ENCODE data around the gene ARL13B. TPM values are rescaled to one million over a fixed set of nuclear protein-coding genes. Genes with fewer than 3 reads are reported as not detected.

The ARL13B gene
- total and polyA plus RNA-seq, 2 of the 8 experiments (the other 6 are each of a cell fraction or from before 2014, with no cell fraction given): 1.5 to 12.7 TPM

DNA sequence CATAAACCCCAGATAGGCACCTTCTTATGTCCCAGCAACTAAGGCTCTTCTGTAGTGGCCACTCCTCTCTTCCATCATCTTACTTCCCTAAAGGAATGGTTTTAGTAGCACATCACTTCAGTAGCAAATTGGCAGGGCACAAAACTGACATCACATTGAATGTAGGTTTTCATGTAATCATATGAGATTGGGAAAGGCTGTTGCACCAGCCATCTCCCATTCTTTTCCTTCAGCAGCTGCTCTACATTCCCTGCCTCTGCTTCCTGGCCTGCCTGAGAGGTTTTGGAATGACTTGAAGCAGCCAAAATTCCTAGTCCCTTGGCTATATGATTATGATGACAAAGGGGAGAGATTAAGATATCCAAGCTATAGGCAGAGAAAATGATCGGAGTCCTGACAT is 119.4 kb downstream of the ARL13B start:
- no peak overlapping the region for H3K56ac ChIP-seq (replicated peaks; ENCODE audit: insufficient read length, low read depth, low read length)
- H3K23ac ChIP-seq (ENCODE audit: insufficient read length): no peak overlapping the region
- no peak overlapping the region for H3K18ac ChIP-seq (ENCODE audit: extremely low read depth, low read length)
- no peak overlapping the region for H3K14ac ChIP-seq (ENCODE audit: insufficient read length)
- H3K79me1 ChIP-seq (ENCODE audit: low read depth, low read length): no peaks in the 10 kb centered on the region
- H2AK5ac ChIP-seq (ENCODE audit: low read depth, low read length): no peak overlapping the region
- no peak for DNase-seq (ENCODE audit: low read depth in 1 of 2, low spot score in 2 of 2)
- H4K91ac ChIP-seq (replicated peaks; ENCODE audit: insufficient read length, low read length): no peak overlapping the region
- no peak overlapping the region for H4K8ac ChIP-seq (ENCODE audit: extremely low read depth, insufficient read depth, low read length)
- H3K79me2 ChIP-seq (ENCODE audit: control insufficient read depth in 1 of 2, insufficient read depth in 2 of 2, low read length in 2 of 2): no peaks in the 10 kb centered on the region
- POLR2A ChIA-PET (ENCODE audit: partially characterized antibody): no interaction called here
- no peak overlapping the region for H3K27ac ChIP-seq (ENCODE audit: low read depth, low read length)
- no peaks in the 10 kb centered on the region for H4K20me1 ChIP-seq (replicated peaks in 1 of 2; ENCODE audit: control insufficient read depth in 1 of 2, insufficient read depth in 2 of 2, low read length in 2 of 2)
- H3K4me3 ChIP-seq (ENCODE audit: extremely low read depth in 1 of 4, insufficient read depth in 2 of 4, low read depth in 3 of 4, low read length in 4 of 4): no peak overlapping the region
- H3K4me2 ChIP-seq (ENCODE audit: insufficient read depth in 1 of 2, low read depth in 2 of 2, low read length in 2 of 2): no peak overlapping the region
- H2BK15ac ChIP-seq (ENCODE audit: low read length): no peak overlapping the region
- no peak overlapping the region for H2BK5ac ChIP-seq (ENCODE audit: low read depth, low read length)
- H2BK12ac ChIP-seq (ENCODE audit: low read depth, low read length): no peak overlapping the region
- no peak overlapping the region for H2AFZ ChIP-seq (ENCODE audit: low read length)
- no peaks in the 10 kb centered on the region for H3K23me2 ChIP-seq (ENCODE audit: low read depth, low read length)
- H3K27me3 ChIP-seq (replicated peaks in 1 of 4; ENCODE audit: control insufficient read depth in 3 of 4, extremely low read depth in 1 of 4, insufficient read depth in 3 of 4, low read length in 3 of 4): no peaks in the 10 kb centered on the region
- H3K4me1 ChIP-seq (replicated peaks in 1 of 4; ENCODE audit: control insufficient read depth in 3 of 4, insufficient read depth in 4 of 4, low read length in 3 of 4): no peaks in the 10 kb centered on the region
- CTCF ChIA-PET (ENCODE audit: partially characterized antibody): no interaction called here
- no peak overlapping the region for H2BK120ac ChIP-seq (replicated peaks; ENCODE audit: low read depth, low read length)
- no peaks in the 10 kb centered on the region for H3K9me3 ChIP-seq (ENCODE audit: insufficient read depth in 2 of 2, low read depth in 1 of 2, low read length in 1 of 2)
- H4K5ac ChIP-seq (ENCODE audit: insufficient read length, low read depth, low read length): no peak overlapping the region
- no peak overlapping the region for H3K4ac ChIP-seq (replicated peaks; ENCODE audit: insufficient read length, low read depth, low read length)
- WGBS, 2 experiments (ENCODE audit: extremely low coverage in 1 of 2, insufficient coverage in 1 of 2, insufficient read length in 1 of 2, insufficient replicate concordance in 2 of 2, low coverage in 1 of 2, low lambda C conversion rate in 2 of 2, missing lambda C conversion rate in 1 of 2): 93% methylated on average over 1 of the region's 1 CpG; no CpG with 5 or more reads in 1 of the 2 experiments
- H3K9ac ChIP-seq (replicated peaks in 1 of 4; ENCODE audit: extremely low read depth in 1 of 4, low read depth in 3 of 4, low read length in 3 of 4): no peak overlapping the region
- peaks cover 0 to 5% (median 3%) of the 10 kb centered on the region in 4 experiments; a peak in 4 of 8 replicates for H3K36me3 ChIP-seq (ENCODE audit: control insufficient read depth in 2 of 4, insufficient read depth in 4 of 4, low read length in 3 of 4)
- H2BK20ac ChIP-seq (ENCODE audit: low read length): no peak overlapping the region
- no peak for TF ChIP-seq CEBPB (IDR thresholded peaks at IDR 0.05; ENCODE audit: low read depth, low read length)
- TF ChIP-seq, protein P1, sequence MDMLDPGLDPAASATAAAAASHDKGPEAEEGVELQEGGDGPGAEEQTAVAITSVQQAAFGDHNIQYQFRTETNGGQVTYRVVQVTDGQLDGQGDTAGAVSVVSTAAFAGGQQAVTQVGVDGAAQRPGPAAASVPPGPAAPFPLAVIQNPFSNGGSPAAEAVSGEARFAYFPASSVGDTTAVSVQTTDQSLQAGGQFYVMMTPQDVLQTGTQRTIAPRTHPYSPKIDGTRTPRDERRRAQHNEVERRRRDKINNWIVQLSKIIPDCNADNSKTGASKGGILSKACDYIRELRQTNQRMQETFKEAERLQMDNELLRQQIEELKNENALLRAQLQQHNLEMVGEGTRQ (IDR thresholded peaks at IDR 0.05; ENCODE audit: low read length): no peak
- TF ChIP-seq KDM4A (IDR thresholded peaks at IDR 0.05; ENCODE audit: low read depth, low read length, severe bottlenecking): no peak
- TF ChIP-seq, protein P2, sequence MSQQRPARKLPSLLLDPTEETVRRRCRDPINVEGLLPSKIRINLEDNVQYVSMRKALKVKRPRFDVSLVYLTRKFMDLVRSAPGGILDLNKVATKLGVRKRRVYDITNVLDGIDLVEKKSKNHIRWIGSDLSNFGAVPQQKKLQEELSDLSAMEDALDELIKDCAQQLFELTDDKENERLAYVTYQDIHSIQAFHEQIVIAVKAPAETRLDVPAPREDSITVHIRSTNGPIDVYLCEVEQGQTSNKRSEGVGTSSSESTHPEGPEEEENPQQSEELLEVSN (IDR thresholded peaks at IDR 0.05): no peak
- TF ChIP-seq HDAC6 (IDR thresholded peaks at IDR 0.05; ENCODE audit: low read depth, low read length): no peak
- TF ChIP-seq BCL11A (IDR thresholded peaks at IDR 0.05; ENCODE audit: low read depth in 2 of 2, low read length in 2 of 2): no peak
- TF ChIP-seq CTBP2 (IDR thresholded peaks at IDR 0.05; ENCODE audit: borderline replicate concordance, insufficient read depth, insufficient read length, low read length): no peak
- no peak for TF ChIP-seq SRF (IDR thresholded peaks at IDR 0.05; ENCODE audit: low read depth, low read length)
- no peak for TF ChIP-seq EGR1 (IDR thresholded peaks at IDR 0.05; ENCODE audit: borderline replicate concordance, low read depth, low read length)
- no peak for TF ChIP-seq RBBP5 (IDR thresholded peaks at IDR 0.05; ENCODE audit: borderline replicate concordance, low read depth, low read length)
- TF ChIP-seq JUN (IDR thresholded peaks at IDR 0.05; ENCODE audit: low read depth, low read length): no peak
- no peak for TF ChIP-seq SIRT6 (IDR thresholded peaks at IDR 0.05; ENCODE audit: low read length)
- TF ChIP-seq SP4 (IDR thresholded peaks at IDR 0.05; ENCODE audit: low read length): no peak
- no peak for FAIRE-seq
